Activated T-helper 1 cell treated with anti-CD3 and anti-CD28 coated beads, Interleukin-12 subunit alpha, Interleukin-12 subunit beta, Interleukin-2, Interleukin-4 antibody, amounts not matched to agents 30 ng/mL and 10 ng/mL and 1 ng/mL, durations not matched to agents 14 hours and 24 hours and 36 hours (primary cell): ENCODE data around the gene DNER. TPM values are rescaled to one million over a fixed set of nuclear protein-coding genes. Genes with fewer than 3 reads are reported as not detected.

Experiments
- DNase-seq: peaks from one replicate; pipeline ENCODE4 v3.0.0; 2021; ENCODE audit warnings: low spot score
- H3K27ac Mint-ChIP-seq: one replicate; pipeline ENCODE4 v1.8.0; 2021; ENCODE audit warnings: mild to moderate bottlenecking, mixed read lengths
- H3K27me3 Mint-ChIP-seq: one replicate; pipeline ENCODE4 v1.8.0; 2022; ENCODE audit warnings: mild to moderate bottlenecking, moderate library complexity, mixed read lengths; ENCODE audit not compliant: insufficient read depth
- H3K36me3 Mint-ChIP-seq: one replicate; pipeline ENCODE4 v1.8.0; 2021; ENCODE audit warnings: low read depth, mixed read lengths
- H3K4me1 Mint-ChIP-seq: one replicate; pipeline ENCODE4 v1.8.0; 2021; ENCODE audit warnings: low read depth, mixed read lengths
- H3K4me3 Mint-ChIP-seq: one replicate; pipeline ENCODE4 v1.8.0; 2021; ENCODE audit warnings: mild to moderate bottlenecking, moderate library complexity, mixed read lengths
- H3K9me3 Mint-ChIP-seq: one replicate; pipeline ENCODE4 v1.8.0; 2021; ENCODE audit warnings: mixed read lengths
- intact Hi-C: fragments of 100-400 bp; cut with micrococcal nuclease; formaldehyde crosslinking; loops from one replicate; pipeline ENCODE4 v1.15.1; 2024
- total RNA-seq: library from RNA; stranded (reverse); gene quantifications from 2 replicates; pipeline ENCODE4 v1.2.3, GENCODE V29; 2022

The DNER gene
- total RNA-seq, 1 donor from 2014 or later: not detected

GRCh38 chr2:229591611-229592010, 122.7 kb downstream of the DNER start:
- H3K4me3 Mint-ChIP-seq: no peak overlapping the region

DNA sequence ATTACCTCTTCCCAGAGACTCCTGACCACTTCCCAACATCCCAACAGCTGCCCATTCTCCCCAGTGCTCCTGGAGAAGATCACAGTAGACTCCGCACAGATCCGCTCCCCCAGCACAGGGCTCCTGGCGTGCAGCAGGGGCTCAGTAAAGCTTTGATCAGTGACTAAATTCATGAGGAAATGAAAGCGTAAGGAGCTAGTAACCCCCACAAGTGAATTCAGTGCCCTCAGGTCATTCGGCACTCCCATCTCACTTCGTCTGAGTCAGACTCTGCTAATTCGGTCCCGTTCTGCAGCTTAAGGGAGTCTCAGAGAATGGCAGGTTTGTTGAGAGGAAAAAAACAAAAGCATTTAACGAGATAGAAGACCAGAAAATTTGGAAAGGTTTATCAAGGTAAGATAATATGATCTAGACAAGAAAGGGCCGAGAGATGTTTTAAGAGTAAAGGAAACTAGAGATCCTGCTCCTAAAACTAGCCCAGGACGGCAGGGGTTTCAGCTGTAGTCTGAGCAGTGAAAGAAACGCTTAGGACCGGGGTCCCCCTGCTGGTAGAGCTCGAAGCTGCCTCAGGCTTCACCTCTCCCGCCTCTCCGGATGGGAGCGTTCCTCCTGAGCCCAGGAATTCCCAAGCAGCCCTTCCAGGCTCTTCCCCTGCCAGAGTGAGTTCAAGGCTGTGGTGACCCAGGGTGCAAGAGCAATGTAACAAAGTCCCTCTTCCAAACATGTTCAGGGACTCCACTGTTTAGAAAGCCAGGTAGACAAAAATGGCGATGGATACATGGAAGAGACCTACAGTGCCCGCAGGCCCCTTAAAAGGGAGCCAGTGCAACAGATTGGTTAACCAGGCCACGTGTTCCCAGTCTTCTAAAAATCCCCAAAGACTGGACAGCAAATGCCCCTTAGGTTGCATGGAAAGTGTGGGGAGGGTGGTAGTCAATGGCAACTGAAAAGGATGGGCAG, 127.3 kb downstream of the DNER start:
- Mint-ChIP-seq H3K36me3 (no peaks in the 10 kb centered on the region), H3K9me3 (no peaks in the 10 kb centered on the region), H3K4me3 (no peak overlapping the region), H3K27me3 (peaks cover 2% of the 10 kb centered on the region), H3K4me1 (peaks cover 5% of the 10 kb centered on the region), H3K27ac (no peak overlapping the region)
- DNase-seq: no peak
- intact Hi-C loops: loop anchor here (5.0 kb wide), 1 partner anchor 1695 kb away; no protein-coding TSS in a partner anchor

More at GRCh38 chr2:229591611-229592010, 122.7 kb downstream of the DNER start:
- H3K27ac Mint-ChIP-seq: no peak overlapping the region
- intact Hi-C loops: no loop called here
- no peak for DNase-seq
- no peaks in the 10 kb centered on the region for H3K9me3 Mint-ChIP-seq
- peaks cover 3% of the 10 kb centered on the region for H3K27me3 Mint-ChIP-seq
- H3K4me1 Mint-ChIP-seq: peaks cover 3% of the 10 kb centered on the region
- H3K36me3 Mint-ChIP-seq: no peaks in the 10 kb centered on the region

GRCh38 chr2:229586012-229586411, 128.3 kb downstream of the DNER start:
- Mint-ChIP-seq H3K36me3 (no peaks in the 10 kb centered on the region), H3K27me3 (peaks cover 2% of the 10 kb centered on the region), H3K27ac (no peak overlapping the region), H3K4me1 (peaks cover 5% of the 10 kb centered on the region), H3K4me3 (no peak overlapping the region), H3K9me3 (no peaks in the 10 kb centered on the region)
- intact Hi-C loops: loop anchor here (5.0 kb wide), 1 partner anchor 1694 kb away; no protein-coding TSS in a partner anchor
- no peak for DNase-seq

DNA sequence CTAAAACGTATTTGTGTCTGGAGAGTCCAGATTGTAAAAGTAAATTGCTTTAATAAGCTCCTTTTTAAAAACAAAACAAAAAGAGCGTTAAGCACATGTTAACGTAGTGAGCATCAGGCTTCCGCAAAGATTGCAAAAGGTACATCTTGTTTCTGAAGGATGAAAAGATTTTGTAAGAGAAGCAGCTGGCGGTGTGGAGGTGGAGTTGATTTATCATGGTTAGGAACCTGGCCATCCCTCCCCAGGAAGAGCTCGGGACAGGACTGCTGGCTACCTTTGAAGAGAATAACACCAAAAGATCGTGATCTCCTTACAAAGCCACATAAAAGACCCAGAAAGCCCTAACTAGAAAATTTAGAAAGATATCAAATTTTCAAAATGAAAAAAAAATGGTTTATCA, 132.2 kb downstream of the DNER start:
- no peak for DNase-seq
- H3K36me3 Mint-ChIP-seq: no peaks in the 10 kb centered on the region
- H3K9me3 Mint-ChIP-seq: no peaks in the 10 kb centered on the region
- intact Hi-C loops: no loop called here
- peaks cover 5% of the 10 kb centered on the region for H3K4me1 Mint-ChIP-seq
- H3K4me3 Mint-ChIP-seq: no peak overlapping the region
- H3K27me3 Mint-ChIP-seq: peaks cover 5% of the 10 kb centered on the region
- H3K27ac Mint-ChIP-seq: no peak overlapping the region

DNA sequence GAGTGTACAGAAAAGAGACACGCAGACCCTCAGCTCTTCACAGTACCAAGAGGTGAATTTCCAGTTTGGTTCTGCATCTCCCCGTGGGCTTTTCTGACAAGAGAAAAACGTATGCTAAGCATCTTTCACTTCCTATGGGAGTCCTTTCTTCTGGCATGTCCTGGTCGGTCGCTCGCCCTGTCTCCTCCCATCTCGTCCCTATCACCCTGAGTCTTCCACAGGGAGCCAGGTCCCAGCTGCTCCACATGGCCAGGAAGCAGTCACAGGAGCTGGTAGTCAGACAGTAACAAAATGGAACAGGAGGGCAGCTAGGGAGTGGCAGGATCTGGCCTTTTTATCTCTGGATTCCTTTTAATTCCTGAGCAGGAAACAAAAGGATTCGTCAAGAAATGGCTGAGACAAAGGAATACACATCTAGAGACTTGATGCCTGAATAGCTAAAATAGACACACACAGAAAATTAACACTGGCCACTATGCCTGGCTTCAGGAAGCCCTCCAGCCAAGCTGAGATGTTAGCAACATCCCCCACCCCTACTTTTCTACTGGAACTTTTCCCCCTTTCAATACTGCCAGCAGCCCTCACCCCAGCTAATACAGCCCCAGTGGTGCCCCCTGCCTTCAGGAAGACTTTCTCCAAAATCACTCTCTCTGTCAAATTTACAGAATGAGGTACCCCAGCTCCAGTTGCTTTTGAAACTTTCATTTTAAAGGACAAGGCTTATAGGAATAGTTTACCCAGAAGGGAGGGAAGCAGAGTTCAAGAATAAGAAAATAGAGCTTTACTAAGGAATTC, 136.1 kb downstream of the DNER start:
- intact Hi-C loops: no loop called here
- Mint-ChIP-seq H3K4me1 (no peaks in the 10 kb centered on the region), H3K36me3 (no peaks in the 10 kb centered on the region), H3K9me3 (no peaks in the 10 kb centered on the region), H3K4me3 (no peak overlapping the region), H3K27me3 (peaks cover 9% of the 10 kb centered on the region), H3K27ac (no peak overlapping the region)
- no peak for DNase-seq

DNA sequence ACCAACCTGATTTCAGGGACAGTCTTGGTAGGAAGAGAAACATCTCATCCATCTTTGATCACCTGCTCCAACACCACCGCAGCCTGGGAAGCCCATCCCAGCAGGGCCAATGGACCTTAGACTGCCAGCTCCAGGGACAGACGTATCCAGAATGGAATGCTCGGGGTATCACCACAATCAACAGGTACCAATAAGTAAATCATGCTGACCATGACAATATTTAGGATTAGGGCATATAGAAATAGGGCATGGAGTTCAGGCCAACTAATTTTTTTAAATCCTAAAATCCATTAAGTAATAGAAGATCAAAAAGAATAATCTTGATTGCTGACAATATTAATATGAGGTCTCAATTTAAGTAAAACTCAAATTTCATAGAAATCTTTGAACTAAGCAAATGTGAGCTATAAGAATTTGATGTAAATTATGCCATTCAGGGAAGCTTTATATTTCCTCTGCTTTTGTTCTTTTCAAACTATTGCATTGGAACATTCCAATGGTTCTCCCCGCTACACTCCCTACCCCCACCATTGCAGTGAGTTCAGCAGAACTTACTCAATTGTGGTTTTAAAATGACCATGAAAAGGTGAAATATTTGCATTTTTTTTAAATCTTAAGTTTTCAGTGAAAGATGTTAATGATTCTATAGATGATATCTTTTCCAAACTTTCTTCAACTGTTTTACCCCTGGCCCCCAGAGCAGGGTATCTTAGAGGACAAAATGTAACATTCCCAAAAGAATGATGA, 138.6 kb downstream of the DNER start:
- no peak overlapping the region for H3K27ac Mint-ChIP-seq
- DNase-seq: no peak
- peaks cover 9% of the 10 kb centered on the region for H3K27me3 Mint-ChIP-seq
- intact Hi-C loops: no loop called here
- H3K4me1 Mint-ChIP-seq: no peaks in the 10 kb centered on the region
- H3K4me3 Mint-ChIP-seq: no peak overlapping the region
- H3K36me3 Mint-ChIP-seq: no peaks in the 10 kb centered on the region
- no peaks in the 10 kb centered on the region for H3K9me3 Mint-ChIP-seq

GRCh38 chr2:229572507-229573271, 141.7 kb downstream of the DNER start:
- Mint-ChIP-seq H3K4me1 (no peaks in the 10 kb centered on the region), H3K9me3 (no peaks in the 10 kb centered on the region), H3K27ac (no peak overlapping the region), H3K4me3 (no peak overlapping the region), H3K36me3 (no peaks in the 10 kb centered on the region), H3K27me3 (peaks cover 7% of the 10 kb centered on the region)
- intact Hi-C loops: no loop called here
- DNase-seq: no peak

- intact Hi-C loops: no loop called here
- no peak overlapping the region for H3K4me3 Mint-ChIP-seq
- no peaks in the 10 kb centered on the region for H3K4me1 Mint-ChIP-seq
- no peaks in the 10 kb centered on the region for H3K36me3 Mint-ChIP-seq
- no peaks in the 10 kb centered on the region for H3K9me3 Mint-ChIP-seq
- H3K27me3 Mint-ChIP-seq: no peaks in the 10 kb centered on the region
- no peak for DNase-seq
- no peak overlapping the region for H3K27ac Mint-ChIP-seq
These were observed 143.1 kb downstream of the DNER start for GRCh38 chr2:229571243-229571642.

DNA sequence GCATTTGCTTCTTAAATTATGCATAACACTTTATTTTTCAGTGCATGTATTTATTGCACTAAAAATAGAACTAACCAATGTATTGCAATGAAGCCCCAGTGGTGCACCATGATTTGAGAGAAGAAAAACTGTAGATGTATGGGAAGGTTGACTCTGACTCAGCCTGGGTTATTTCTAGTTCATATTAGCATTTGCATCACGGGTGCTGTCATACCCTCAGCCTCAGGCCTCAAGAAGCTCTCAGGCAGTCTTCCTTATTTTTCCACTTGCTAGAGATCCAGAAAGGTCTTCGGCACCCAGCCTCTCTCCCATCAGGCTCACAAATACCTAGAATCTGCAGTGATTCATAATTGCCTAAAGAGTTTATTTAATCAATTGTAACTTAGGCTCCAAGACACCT, 148.0 kb downstream of the DNER start:
- H3K27ac Mint-ChIP-seq: no peak overlapping the region
- no peaks in the 10 kb centered on the region for H3K4me1 Mint-ChIP-seq
- H3K4me3 Mint-ChIP-seq: no peak overlapping the region
- DNase-seq: no peak
- no peaks in the 10 kb centered on the region for H3K9me3 Mint-ChIP-seq
- H3K36me3 Mint-ChIP-seq: no peaks in the 10 kb centered on the region
- intact Hi-C loops: no loop called here
- H3K27me3 Mint-ChIP-seq: no peaks in the 10 kb centered on the region

- intact Hi-C loops: no loop called here
- Mint-ChIP-seq H3K4me1 (no peaks in the 10 kb centered on the region), H3K9me3 (no peaks in the 10 kb centered on the region), H3K4me3 (no peak overlapping the region), H3K27ac (no peak overlapping the region), H3K36me3 (no peaks in the 10 kb centered on the region), H3K27me3 (no peaks in the 10 kb centered on the region)
- no peak for DNase-seq
These were observed 150.0 kb downstream of the DNER start for GRCh38 chr2:229564300-229564907.

DNA sequence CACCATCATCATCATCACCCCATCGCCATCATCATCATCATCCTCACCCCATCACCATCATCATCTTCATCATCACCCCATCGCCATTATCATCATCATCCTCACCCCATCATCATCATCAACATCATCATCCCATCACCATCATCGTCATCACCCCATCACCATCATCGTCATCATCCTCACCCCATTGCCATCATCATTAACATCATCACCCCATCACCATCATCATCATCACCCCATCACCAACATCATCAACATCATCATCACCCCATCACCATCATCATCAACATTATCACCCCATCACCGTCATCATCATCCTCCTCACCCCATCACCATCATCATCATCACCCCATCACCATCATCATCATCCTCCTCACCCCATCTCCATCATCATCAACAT, 151.0 kb downstream of the DNER start:
- Mint-ChIP-seq H3K36me3 (no peaks in the 10 kb centered on the region), H3K4me3 (no peak overlapping the region), H3K9me3 (no peaks in the 10 kb centered on the region), H3K27ac (no peak overlapping the region), H3K27me3 (no peaks in the 10 kb centered on the region), H3K4me1 (no peaks in the 10 kb centered on the region)
- intact Hi-C loops: no loop called here
- DNase-seq: no peak
